Fibroblast of pulmonary artery (primary cell): ENCODE data around the gene ERC2.

Experiments used
- DNase-seq: peaks from one replicate; pipeline ENCODE4 v3.0.0-alpha.2; 2010; ENCODE audit warnings: low read depth
- H3K4me3 ChIP-seq: replicated peaks from 2 replicates; pipeline ENCODE4 v1.5.1; 2011; ENCODE audit warnings: low read depth, mild to moderate bottlenecking, control low read depth, low read length, moderate library complexity
- CTCF ChIP-seq: IDR thresholded peaks from 2 replicates; pipeline ENCODE4 v1.5.1; 2011; ENCODE audit warnings: mild to moderate bottlenecking, control low read depth, low read length, inconsistent platforms; ENCODE audit errors: missing control alignments

Gene ERC2

GRCh38 chr3:55912880-55913279 lies 555.4 kb downstream of the ERC2 start:
- DNase-seq, result no peak
- H3K4me3 ChIP-seq, result no peak overlapping the region
- no peak for TF ChIP-seq CTCF

GRCh38 chr3:55911266-55911665 lies 557.0 kb downstream of the ERC2 start:
- no peak for DNase-seq
- TF ChIP-seq CTCF, result no peak
- no peak overlapping the region for H3K4me3 ChIP-seq

- no peak overlapping the region for H3K4me3 ChIP-seq
- DNase-seq, result no peak
- TF ChIP-seq CTCF, result no peak
Measured at GRCh38 chr3:55910543-55910942, 557.7 kb downstream of the ERC2 start.

- no peak overlapping the region for H3K4me3 ChIP-seq
- DNase-seq, result no peak
- no peak for TF ChIP-seq CTCF
Measured at GRCh38 chr3:55909373-55909772, 558.9 kb downstream of the ERC2 start.

- H3K4me3 ChIP-seq, result no peak overlapping the region
- no peak for DNase-seq
- TF ChIP-seq CTCF, result no peak
Measured at GRCh38 chr3:55907616-55908015, 560.7 kb downstream of the ERC2 start.

GRCh38 chr3:55906896-55907295 lies 561.4 kb downstream of the ERC2 start:
- no peak for TF ChIP-seq CTCF
- DNase-seq, result no peak
- no peak overlapping the region for H3K4me3 ChIP-seq

- no peak for DNase-seq
- no peak for TF ChIP-seq CTCF
- no peak overlapping the region for H3K4me3 ChIP-seq
Measured at GRCh38 chr3:55904716-55905115, 563.6 kb downstream of the ERC2 start.
